GM21423 (cell line): ENCODE measurements around the gene COMMD6.
"Not testable (repeated sequence)": the region's sequence is repeated elsewhere in the genome, so short reads cannot be mapped to it uniquely, and the experiment has no call there.

Experiments
- ATAC-seq: cut with Tn5 transposase; IDR thresholded peaks from one replicate; pipeline ENCODE4 v1.9.1; 2021; ENCODE audit warnings: mild to moderate bottlenecking, moderate library complexity; ENCODE audit not compliant: unreplicated experiment

Gene COMMD6

DNA sequence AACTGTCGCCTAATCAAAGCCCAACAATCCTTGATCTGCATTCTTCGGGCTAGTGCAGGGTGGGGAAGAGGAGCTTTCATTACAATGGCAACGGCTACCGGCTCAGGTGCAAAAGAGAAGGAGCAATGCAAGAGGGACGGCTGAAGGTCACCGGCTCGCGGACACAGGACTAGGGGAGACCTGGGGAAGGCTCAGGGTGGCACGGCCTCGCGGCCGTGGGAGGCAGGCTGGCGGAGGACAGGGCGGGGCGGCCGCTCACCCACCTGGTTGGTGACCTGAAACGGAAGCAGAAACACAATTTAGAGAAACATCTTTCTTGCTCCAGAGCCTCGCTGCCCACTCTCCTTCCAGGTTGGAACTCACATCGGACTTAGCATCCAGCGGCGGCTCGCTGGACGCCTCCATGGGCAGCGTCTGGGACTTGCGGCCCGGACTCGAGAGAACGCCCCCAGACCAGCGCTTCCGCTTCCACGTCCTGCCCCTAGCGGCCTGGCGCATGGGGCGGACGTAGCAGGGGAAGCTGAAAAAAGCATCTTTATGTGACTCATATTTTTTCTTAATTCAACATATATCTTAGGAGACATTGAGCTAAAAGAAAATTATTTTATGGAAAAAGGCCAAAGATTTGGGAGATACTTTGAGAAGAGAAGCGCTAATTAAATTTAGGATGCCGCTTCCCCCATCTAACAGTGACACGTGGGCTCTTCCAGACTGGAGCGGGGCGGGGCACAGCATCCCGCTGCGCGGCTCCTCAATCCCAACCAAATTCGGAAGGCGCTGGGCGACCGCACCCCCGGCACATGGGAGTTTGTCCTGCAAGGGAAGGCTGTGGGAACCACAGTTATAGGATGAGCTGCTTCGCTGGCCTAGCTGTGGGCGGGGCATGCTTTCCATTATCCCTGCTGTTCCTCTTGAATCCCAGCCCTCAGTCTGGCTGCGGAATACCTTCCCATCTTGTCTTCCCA is at the start of gene COMMD6:
COMMD6 (minus strand) TSS at position 441 of the 965 bp plus-strand sequence; CDS start at position 405, 36 bp downstream.
- ATAC-seq: peak; percentile 95

- no peak for ATAC-seq
Observed at GRCh38 chr13:75585153-75585552, 47.5 kb upstream of the COMMD6 start.

GRCh38 chr13:75583091-75583490 is 45.5 kb upstream of the COMMD6 start:
- no peak for ATAC-seq

DNA sequence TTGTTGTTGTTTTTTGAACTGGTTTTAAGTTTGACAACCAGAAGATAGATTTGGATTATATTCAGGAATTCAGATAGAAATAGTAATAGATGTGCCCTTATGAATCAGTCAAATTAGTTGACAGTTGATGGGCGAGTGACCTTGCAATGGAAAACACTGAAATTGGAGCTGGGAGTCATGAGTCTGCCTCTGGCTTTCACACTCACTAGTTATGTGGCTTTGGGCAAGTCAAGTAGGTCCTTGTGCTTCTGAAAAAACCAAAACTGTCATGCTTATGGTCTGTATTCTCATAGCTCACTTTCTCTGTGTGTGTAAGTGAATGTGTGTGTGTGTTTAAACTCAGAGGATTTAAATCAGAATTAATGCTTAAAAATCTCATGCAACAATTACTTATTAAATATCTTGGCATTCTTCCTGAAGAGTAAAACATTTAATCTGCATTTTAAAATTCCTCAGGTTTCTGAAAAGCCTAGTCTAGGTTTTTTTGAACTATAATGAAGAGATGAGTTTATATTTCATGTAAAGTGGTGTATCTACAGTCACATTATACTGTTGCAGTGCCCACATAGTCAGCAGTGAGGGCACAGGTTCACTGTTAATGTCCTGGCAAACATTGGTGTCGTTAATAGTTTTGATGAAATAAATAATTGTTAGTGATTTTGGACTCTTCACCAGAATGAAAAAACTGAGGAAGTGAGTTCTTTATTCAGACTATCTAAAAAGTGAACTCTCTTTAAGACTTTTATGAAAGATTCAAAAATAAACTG is 44.4 kb upstream of the COMMD6 start:
- ATAC-seq: no peak

DNA sequence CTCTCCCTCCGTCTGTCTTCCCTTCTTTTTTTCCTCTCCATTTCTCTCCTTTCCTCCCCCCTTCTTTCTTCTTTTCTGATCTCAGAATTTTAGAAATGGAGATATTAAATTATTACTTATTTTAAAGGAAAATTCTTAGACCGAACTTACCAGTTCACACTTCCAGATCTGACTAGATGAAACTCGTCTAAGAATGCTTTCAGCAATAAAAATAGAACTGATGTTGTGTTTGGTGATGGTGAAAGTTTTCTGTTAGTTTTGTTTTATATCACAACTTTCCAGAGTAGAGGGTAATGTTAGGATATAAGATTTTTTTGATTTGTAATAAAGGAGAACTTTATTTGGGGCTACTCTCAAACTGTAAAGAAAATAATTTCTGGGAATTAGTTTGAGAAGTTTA is 41.9 kb upstream of the COMMD6 start:
- no peak for ATAC-seq

DNA sequence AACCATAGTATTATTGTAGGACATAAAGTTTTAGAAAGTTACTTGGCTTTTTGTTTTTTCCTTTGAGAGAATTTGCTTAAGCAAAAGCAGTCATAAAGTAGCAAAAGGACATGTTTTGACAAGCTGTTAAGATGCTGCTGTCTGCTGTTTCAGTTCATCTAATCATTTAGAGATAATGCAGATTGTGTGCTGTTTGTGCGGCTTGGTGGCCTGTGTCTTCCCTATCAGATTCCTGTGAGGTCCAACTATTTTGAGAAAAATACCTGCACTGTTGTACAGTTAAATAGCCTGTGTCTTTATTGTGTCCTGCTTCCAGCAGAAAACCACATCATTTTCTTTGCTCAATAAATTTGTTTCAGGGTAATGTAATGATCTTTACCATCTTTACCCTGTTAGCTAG is 31.9 kb upstream of the COMMD6 start:
- ATAC-seq: no peak

DNA sequence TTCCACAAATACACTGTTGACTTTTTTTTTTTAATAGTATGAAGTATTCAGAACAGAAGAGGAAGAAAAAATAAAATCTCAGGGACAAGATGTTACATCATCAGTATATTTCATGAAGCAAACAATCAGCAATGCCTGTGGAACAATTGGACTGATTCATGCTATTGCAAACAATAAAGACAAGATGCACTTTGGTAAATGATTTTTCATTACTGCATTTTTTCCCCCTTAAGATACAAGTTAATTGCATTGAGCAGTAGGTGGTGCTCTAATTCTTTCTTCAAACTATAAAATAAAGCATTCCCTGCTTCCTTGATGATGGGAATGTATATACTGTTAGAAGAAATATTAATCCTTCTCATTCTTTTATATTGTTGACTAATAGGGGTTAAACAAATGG is 29.0 kb upstream of the COMMD6 start:
- ATAC-seq: no peak

- ATAC-seq: no peak
Observed at GRCh38 chr13:75558145-75558840, 20.7 kb upstream of the COMMD6 start.

DNA sequence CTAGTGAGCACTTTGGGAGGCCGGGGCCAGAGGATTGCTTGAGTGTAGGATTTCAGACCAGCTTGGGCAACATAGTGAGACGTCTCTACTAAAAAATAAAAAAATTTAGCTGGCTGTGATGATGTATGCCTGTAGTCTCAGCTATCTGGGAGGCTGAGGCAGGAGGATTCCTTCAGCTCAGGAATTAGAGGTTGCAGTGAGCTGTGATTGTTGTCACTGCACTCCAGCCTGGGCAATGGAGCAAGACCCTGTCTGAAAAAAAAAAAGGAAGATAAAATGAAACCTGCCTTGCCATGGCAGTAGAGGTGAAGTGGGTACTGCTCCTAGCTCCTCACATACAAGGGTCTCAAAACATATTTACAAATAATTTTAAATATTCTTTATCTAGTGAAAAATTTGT is 19.3 kb upstream of the COMMD6 start:
- no peak for ATAC-seq

DNA sequence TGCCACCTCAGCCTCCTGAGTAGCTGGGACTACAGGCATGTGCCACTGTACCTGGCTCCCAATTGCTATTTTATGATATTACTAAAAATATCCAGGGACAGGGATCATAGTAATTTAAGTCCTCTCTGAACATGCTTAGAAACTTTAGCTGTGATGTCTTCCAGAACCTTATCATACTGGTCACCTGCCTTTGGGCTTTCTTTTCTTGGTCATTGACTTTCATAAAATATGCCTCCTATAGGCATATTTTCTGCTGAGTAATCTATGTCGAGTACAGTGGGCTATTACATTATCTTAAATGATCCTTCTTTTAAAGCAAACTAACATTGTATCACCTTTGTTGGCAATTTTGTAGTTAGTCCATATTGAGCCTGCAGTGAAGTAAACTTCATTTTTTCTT is 18.2 kb upstream of the COMMD6 start:
- ATAC-seq: no peak

DNA sequence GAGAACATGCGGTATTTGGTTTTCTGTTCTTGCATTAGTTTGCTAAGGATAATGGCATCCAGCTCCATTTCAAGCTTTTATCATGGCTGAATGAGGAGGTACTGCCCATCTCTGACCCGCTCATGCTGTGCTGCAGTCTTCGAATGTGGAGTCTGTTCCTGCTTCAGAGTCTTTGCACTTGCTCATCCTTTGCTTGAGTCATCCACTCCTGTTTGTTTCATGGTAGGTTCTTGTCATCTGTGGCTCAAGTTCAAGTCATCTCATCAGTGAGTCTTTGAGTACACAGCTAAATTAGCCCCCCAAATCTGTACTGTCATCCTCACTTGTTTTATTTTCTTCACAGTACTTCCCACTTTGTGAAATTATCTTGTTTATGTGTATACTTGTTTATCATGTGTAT is 17.3 kb upstream of the COMMD6 start:
- no peak for ATAC-seq

- ATAC-seq: no peak
Observed at GRCh38 chr13:75554464-75554863, 16.8 kb upstream of the COMMD6 start.

DNA sequence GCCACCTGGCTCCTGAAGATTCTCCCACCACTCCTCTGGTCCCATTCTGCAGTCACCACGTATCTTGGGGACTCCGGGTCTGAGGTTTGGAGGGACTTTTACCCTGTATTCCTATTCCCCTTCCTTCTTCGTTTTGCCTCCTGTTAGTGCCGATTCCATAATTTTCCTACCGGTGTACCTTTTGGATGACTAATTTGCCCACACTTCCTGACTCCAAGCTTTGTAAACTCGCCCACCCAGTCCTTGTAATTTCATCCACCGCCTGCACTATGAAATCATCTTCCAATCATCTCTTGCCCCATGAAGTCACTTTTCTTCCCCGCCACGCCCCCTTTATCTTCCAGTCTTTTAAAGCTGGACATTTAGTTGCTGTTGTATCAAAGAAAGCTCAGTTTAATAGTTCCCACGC is 12.5 kb upstream of the COMMD6 start:
- peak; percentile 1 for ATAC-seq

DNA sequence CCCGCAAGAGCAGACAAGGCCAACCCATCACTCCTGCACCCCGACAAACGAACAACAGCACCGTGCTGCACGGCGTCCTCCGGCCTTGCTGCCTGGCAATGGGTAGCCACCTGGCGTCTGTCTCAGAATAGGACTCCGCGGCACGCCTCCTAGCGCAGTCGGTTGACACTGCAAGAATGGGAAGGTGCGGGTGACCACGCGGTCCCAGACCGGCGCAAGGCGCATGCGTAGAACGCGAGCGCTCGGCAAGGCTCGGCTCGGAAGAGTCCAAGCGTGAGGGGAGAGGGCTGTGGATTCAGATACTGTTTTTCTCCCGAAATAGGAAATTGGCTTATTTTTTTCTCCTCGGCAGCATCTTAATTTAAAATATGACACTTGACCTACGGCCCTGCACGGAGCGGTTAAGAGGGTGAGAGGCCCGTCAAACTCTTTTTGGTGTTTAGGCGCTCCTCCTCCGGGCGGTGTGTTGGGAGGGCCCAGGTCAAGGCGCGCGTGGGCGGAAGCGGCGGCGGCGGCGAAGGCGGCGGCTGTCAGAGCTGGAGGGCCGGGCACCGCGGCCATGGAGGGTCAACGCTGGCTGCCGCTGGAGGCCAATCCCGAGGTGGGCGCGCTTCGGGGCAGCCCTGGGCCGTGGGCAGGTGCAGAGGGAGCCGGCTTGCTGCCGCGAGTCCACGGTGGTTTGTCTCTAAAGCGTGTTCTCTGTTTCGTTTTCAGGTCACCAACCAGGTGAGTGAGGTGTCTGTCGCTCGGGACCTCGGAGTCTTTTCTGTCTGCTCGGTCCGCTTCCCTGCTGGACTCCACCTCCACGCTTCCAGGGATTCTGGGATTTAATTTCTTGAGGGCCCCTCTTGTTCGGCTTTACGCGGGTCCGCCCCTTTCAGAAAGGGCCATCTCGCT is 11.9 kb upstream of the COMMD6 start, which contains the start of gene UCHL3:
UCHL3 (plus strand) TSS at position 530 of the 897 bp plus-strand sequence; CDS start at position 560, 30 bp downstream.
- ATAC-seq: peak; percentile 97

- ATAC-seq: no peak
Observed at GRCh38 chr13:75547917-75548316, 10.3 kb upstream of the COMMD6 start.

DNA sequence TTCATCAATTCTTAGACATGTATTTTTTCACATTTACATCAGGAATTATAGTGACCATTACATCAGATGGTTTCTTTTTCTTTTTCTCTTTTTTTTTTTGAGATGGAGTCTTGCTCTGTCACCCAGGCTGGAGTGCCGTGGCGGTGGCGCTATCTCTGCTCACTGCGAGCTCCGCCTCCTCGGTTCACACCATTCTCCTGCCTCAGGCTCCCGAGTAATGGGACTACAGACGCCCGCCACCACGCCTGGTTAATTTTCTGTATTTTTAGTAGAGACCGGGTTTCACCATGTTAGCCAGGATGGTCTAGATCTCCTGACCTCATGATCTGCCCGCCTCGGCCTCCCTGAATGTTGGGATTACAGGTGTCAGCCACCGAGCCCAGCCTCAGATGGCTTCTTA is 7.7 kb upstream of the COMMD6 start:
- ATAC-seq: not testable (repeated sequence)

DNA sequence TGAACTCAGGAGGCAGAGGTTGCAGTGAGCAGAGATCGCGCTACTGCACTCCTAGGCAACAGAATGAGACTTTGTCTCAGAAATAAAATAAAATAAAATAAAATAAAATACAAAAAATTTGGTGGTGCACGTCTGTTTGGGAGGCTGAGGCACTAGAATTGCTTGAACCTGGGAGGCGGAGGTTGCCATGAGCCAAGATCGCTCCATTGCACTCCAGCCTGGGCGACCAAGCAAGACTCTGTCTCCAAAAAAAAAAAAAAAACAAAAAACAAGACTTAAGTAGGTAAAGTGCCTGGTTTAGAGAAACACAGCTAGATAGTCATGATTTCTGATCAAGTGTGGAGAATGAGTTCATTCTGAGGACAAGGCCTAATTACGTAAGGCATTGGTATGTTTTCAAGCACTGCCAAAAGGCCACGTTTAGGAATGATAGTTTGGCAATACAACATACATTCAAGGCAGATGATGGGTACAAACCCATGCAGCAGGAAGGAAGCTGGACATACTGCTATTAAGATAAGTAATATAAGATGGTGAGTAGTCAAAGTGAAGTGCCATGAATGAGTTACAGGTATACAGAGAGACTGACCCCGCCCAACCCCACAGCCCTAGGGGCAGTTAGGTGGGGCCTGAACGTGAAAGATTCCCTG is 7.2 kb upstream of the COMMD6 start:
- no peak for ATAC-seq

- ATAC-seq: no peak
Observed at GRCh38 chr13:75541961-75542360, 4.3 kb upstream of the COMMD6 start.

DNA sequence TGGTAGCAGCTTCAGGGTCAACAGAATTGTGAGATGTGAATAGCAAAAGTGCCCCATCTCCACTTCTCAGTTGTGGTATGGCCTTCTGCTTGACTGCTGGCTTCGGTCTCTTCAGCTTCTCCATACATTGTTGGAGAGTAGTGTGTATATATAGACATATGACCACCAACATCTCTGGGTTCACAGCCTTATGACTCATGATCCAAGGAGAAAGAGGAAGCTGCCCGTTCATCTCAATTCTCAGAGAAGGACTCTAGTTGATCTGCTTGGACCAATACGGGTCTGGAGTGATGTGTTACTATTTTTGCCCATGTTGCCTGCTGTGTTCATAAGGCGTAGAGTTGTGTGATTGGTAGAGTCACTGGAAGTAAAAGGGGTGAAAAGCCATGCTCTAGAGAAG is 3.6 kb upstream of the COMMD6 start:
- no peak for ATAC-seq

DNA sequence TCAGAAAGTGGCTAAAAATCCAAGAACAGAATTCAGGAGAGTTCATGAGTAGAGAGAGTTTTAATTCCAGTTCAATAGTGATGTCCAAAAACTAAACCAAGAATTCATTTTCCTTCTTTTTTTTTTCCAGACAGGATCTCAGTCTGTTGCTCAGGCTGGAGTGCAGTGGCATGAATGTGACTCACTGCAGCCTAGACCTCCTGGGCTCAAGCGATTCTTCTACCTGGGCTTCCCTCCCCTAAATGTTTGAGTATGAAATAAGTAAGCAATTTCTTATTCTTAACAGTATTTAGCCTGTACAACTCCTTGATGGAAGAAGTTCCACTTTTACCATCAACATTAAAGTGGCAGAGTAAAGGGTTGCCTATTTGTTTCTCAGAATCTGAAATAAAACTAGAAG is 3.8 kb downstream of the COMMD6 start:
- ATAC-seq: no peak
